Gastrocnemius medialis (tissue), 4 donors: Measurements from ENCODE around the gene LAMA1.

ENCODE experiments used
- CTCF ChIP-seq, 5 experiments: fragments of 450-650 bp in 3 of 5; fragments of 200-600 bp in 2 of 5; sonication (generic) in 2 of 5; IDR thresholded peaks in 4 of 5; conservative IDR thresholded peaks in 1 of 5; 1 replicate in 4 of 5; 2 replicates in 1 of 5; pipeline ENCODE4 v1.5.1; 2016 to 2019; ENCODE audit warnings: antibody characterized with exemption in 5 of 5, mild to moderate bottlenecking in 3 of 5, moderate library complexity in 3 of 5
- POLR2A ChIP-seq, 2 donors: fragments of 450-650 bp; IDR thresholded peaks; one replicate each; pipeline ENCODE4 v1.6.1; 2017; ENCODE audit warnings: antibody characterized with exemption in 2 of 2, mild to moderate bottlenecking in 2 of 2, moderate library complexity in 2 of 2

- TF ChIP-seq CTCF (IDR thresholded peaks at IDR 0.05 in 4 of 5, conservative IDR thresholded peaks at IDR 0.05 in 1 of 5) = no peak
- no peak for TF ChIP-seq POLR2A (IDR thresholded peaks at IDR 0.05)
Measured at GRCh38 chr18:6997808-6998207, 119.8 kb downstream of the LAMA1 start.
